Loucy (cell line): ENCODE data around the gene GPLD1.
"Not testable (repeated sequence)": the region's sequence is repeated elsewhere in the genome, so short reads cannot be mapped to it uniquely, and the experiment has no call there.

Experiments used
- H2AFZ ChIP-seq: fragments of 200-600 bp; sonication (generic); 2 replicates; pipeline ENCODE4 v1.6.0; 2016; ENCODE audit warnings: antibody characterized with exemption, mild to moderate bottlenecking, low read length, moderate library complexity
- H3F3A ChIP-seq: fragments of 200-600 bp; 2 replicates; pipeline ENCODE4 v1.6.0; 2016; ENCODE audit warnings: antibody characterized with exemption, low read depth, mild to moderate bottlenecking
- H3K27me3 ChIP-seq: fragments of 200-600 bp; sonication (generic); 2 replicates; pipeline ENCODE4 v1.6.1; 2014; ENCODE audit warnings: low read length, mild to moderate bottlenecking; ENCODE audit not compliant: insufficient read depth, poor library complexity, severe bottlenecking
- H3K36me3 ChIP-seq: fragments of 200-600 bp; sonication (generic); 2 replicates; pipeline ENCODE4 v1.6.1; 2016; ENCODE audit warnings: low read length; ENCODE audit not compliant: insufficient read depth
- H3K4me1 ChIP-seq: fragments of 200-600 bp; sonication (generic); 2 replicates; pipeline ENCODE4 v1.5.1; 2014; ENCODE audit warnings: low read length, mild to moderate bottlenecking; ENCODE audit not compliant: insufficient read depth, poor library complexity, severe bottlenecking
- H3K4me2 ChIP-seq: fragments of 200-600 bp; sonication (generic); 2 replicates; pipeline ENCODE4 v1.6.0; 2014; ENCODE audit warnings: antibody characterized with exemption, low read length, low read depth, mild to moderate bottlenecking; ENCODE audit not compliant: poor library complexity, severe bottlenecking
- H3K4me3 ChIP-seq: fragments of 200-600 bp; sonication (generic); 2 replicates; pipeline ENCODE4 v1.5.1; 2014; ENCODE audit warnings: low read length, mild to moderate bottlenecking, mixed read lengths; ENCODE audit not compliant: poor library complexity, severe bottlenecking
- H3K79me2 ChIP-seq: fragments of 200-600 bp; sonication (generic); 2 replicates; pipeline ENCODE4 v1.6.1; 2014; ENCODE audit warnings: low read length; ENCODE audit not compliant: insufficient read depth
- H3K9ac ChIP-seq: fragments of 200-600 bp; sonication (generic); 2 replicates; pipeline ENCODE4 v1.6.0; 2014; ENCODE audit warnings: mild to moderate bottlenecking, low read depth, low read length, moderate library complexity; ENCODE audit not compliant: poor library complexity, severe bottlenecking
- H3K9me2 ChIP-seq: fragments of 200-600 bp; sonication (generic); replicated peaks from 2 replicates; pipeline ENCODE4 v1.6.1; 2016; ENCODE audit warnings: low read depth, low read length, mixed read lengths
- H3K9me3 ChIP-seq: fragments of 200-600 bp; sonication (generic); 2 replicates; pipeline ENCODE4 v1.6.1; 2014; ENCODE audit warnings: mild to moderate bottlenecking, antibody characterized with exemption, low read length, low read depth; ENCODE audit not compliant: insufficient read depth
- H4K20me1 ChIP-seq: fragments of 200-600 bp; sonication (generic); 2 replicates; pipeline ENCODE4 v1.6.0; 2014; ENCODE audit warnings: antibody characterized with exemption, low read length, mild to moderate bottlenecking; ENCODE audit not compliant: insufficient read depth, poor library complexity, severe bottlenecking
- CTCF ChIP-seq: fragments of 200-600 bp; sonication (generic); conservative IDR thresholded peaks from 2 replicates; pipeline ENCODE4 v1.5.1; 2014; ENCODE audit warnings: mild to moderate bottlenecking, antibody characterized with exemption, low read length
- EZH2phosphoT487 ChIP-seq: fragments of 200-600 bp; IDR thresholded peaks from 2 replicates; pipeline ENCODE4 v1.6.1; 2018; ENCODE audit warnings: antibody characterized with exemption, mild to moderate bottlenecking, moderate library complexity, borderline replicate concordance

GPLD1 gene

GRCh38 chr6:24415753-24416152 is 73.6 kb downstream of the GPLD1 start:
- Histone ChIP-seq H3K36me3 (peaks cover 78% of the 10 kb centered on the region), H4K20me1 (no peaks in the 10 kb centered on the region), H3K4me1 (peaks cover 4% of the 10 kb centered on the region), H3K27me3 (no peaks in the 10 kb centered on the region), H2AFZ (no peak overlapping the region), H3F3A (no peaks in the 10 kb centered on the region), H3K9ac (no peak overlapping the region), H3K9me2 (no peaks in the 10 kb centered on the region), H3K9me3 (no peaks in the 10 kb centered on the region), H3K4me2 (no peak overlapping the region), H3K79me2 (no peaks in the 10 kb centered on the region), H3K4me3 (no peak overlapping the region)
- no peak for TF ChIP-seq CTCF
- TF ChIP-seq EZH2phosphoT487: no peak

DNA sequence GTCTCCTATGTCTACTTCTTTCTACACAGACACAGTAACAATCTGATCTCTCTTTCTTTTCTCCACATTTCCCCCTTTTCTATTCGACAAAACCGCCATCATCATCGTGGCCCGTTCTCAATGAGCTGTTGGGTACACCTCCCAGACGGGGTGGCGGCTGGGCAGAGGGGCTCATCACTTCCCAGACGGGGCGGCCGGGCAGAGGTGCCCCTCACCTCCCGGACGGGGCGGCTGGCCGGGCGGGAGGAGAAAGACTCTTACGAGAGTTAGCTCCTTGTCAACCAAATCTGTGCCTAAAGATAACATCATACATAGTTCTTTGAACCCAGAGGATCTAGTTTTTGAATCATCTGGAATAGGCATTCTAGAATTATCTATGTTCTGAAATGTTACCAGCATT is 74.8 kb downstream of the GPLD1 start:
- not testable (repeated sequence) for H2AFZ ChIP-seq, H3K4me1 ChIP-seq, H4K20me1 ChIP-seq, H3F3A ChIP-seq, H3K9ac ChIP-seq, H3K9me2 ChIP-seq, H3K4me3 ChIP-seq, H3K79me2 ChIP-seq, H3K9me3 ChIP-seq, H3K27me3 ChIP-seq, H3K4me2 ChIP-seq
- H3K36me3 ChIP-seq: peaks cover 70% of the 10 kb centered on the region

DNA sequence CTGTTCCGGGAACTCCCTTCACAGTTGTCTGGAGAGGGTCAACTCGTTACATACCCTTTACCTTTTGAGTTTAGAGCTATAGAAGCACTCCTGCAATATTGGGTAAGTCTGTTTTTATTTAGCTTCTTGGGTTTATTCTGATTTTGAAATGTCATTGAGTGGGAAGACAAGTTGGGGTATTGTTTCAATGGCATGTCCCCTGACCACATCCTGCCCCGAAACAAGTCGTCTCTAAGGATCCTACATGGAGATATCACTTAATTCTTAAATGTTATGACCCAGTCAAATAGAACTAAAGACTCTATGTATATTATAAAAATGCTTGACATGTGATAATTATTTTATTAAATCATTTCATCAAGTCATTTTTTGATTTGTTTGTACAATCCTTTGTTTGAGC is 77.1 kb downstream of the GPLD1 start:
- Histone ChIP-seq H3K36me3 (peaks cover 56% of the 10 kb centered on the region), H3F3A (no peaks in the 10 kb centered on the region), H3K79me2 (peaks cover 4% of the 10 kb centered on the region; the same call in 1 of the 2 replicates), H3K9me3 (no peaks in the 10 kb centered on the region), H4K20me1 (peaks cover 11% of the 10 kb centered on the region), H3K4me2 (no peak overlapping the region), H3K9ac (no peak overlapping the region), H3K9me2 (no peaks in the 10 kb centered on the region), H3K4me1 (peaks cover 6% of the 10 kb centered on the region), H3K4me3 (no peak overlapping the region), H2AFZ (no peak overlapping the region), H3K27me3 (no peaks in the 10 kb centered on the region)
- TF ChIP-seq CTCF: no peak
- TF ChIP-seq EZH2phosphoT487: no peak

DNA sequence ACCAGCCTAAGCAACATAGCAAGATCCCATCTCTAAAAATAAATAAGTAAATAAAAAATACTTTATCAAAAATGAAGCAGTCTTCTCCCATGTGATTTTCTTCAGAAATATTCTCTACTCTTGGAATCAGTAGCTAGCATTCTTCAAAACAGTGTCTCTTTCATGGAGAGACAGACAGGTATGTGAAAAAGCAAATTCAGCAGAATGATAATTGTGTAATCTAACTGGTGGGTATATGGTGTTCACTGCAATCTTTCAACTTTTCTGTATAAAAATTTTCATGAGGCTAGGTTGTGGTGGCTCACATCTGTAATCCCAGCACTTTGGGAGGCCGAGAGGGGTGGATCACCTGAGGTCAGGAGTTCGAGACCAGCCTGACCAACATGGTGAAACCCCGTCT is 78.8 kb downstream of the GPLD1 start:
- Histone ChIP-seq H3F3A (no peaks in the 10 kb centered on the region), H3K4me3 (no peak overlapping the region), H3K4me1 (peaks cover 6% of the 10 kb centered on the region), H3K27me3 (no peaks in the 10 kb centered on the region), H3K79me2 (peaks cover 10% of the 10 kb centered on the region; the same call in 1 of the 2 replicates), H3K9me2 (no peaks in the 10 kb centered on the region), H3K9ac (no peak overlapping the region), H3K9me3 (no peaks in the 10 kb centered on the region), H3K4me2 (no peak overlapping the region), H3K36me3 (peaks cover 41% of the 10 kb centered on the region), H4K20me1 (peaks cover 16% of the 10 kb centered on the region), H2AFZ (no peak overlapping the region)
- TF ChIP-seq CTCF (no peak), EZH2phosphoT487 (no peak)
